Stimulated activated CD8-positive, alpha-beta memory T cell treated with anti-CD3 and anti-CD28 coated beads, Interleukin-4, amount 100 ng/mL, for 24 hours (primary cell): ENCODE results near the gene TECPR1.

Experiments used
- DNase-seq: peaks from one replicate; pipeline ENCODE4 v3.0.0-alpha.2; 2020; ENCODE audit warnings: low read depth

The TECPR1 gene

GRCh38 chr7:98251601-98252424 lies at the start of gene TECPR1:
Gene TECPR1 (minus strand): TSS chr7:98252232. CDS start chr7:98246146, 6,086 bp downstream.
- DNase-seq, result peak; percentile 89

GRCh38 chr7:98300595-98301372 lies 48.8 kb upstream of the TECPR1 start:
- no peak for DNase-seq

- no peak for DNase-seq
Observed at GRCh38 chr7:98297626-98298286, 45.7 kb upstream of the TECPR1 start.

- DNase-seq, result no peak
Observed at GRCh38 chr7:98296833-98297232, 44.8 kb upstream of the TECPR1 start.

- DNase-seq, result no peak
Observed at GRCh38 chr7:98295467-98296192, 43.6 kb upstream of the TECPR1 start.

GRCh38 chr7:98294798-98295382 lies 42.9 kb upstream of the TECPR1 start:
- DNase-seq, result no peak

- DNase-seq, result no peak
Observed at GRCh38 chr7:98294326-98294725, 42.3 kb upstream of the TECPR1 start.

- no peak for DNase-seq
Observed at GRCh38 chr7:98293746-98294145, 41.7 kb upstream of the TECPR1 start.

GRCh38 chr7:98293265-98293664 lies 41.2 kb upstream of the TECPR1 start:
- no peak for DNase-seq

GRCh38 chr7:98291717-98292116 lies 39.7 kb upstream of the TECPR1 start:
- DNase-seq, result no peak

GRCh38 chr7:98289333-98289875 lies 37.4 kb upstream of the TECPR1 start:
- DNase-seq, result no peak

- no peak for DNase-seq
Observed at GRCh38 chr7:98288064-98288823, 36.2 kb upstream of the TECPR1 start.

- no peak for DNase-seq
Observed at GRCh38 chr7:98287486-98287959, 35.5 kb upstream of the TECPR1 start.

- DNase-seq, result no peak
Observed at GRCh38 chr7:98286701-98287485, 34.9 kb upstream of the TECPR1 start.

- no peak for DNase-seq
Observed at GRCh38 chr7:98286093-98286539, 34.1 kb upstream of the TECPR1 start.

GRCh38 chr7:98285157-98286092 lies 33.4 kb upstream of the TECPR1 start:
- DNase-seq, result no peak

GRCh38 chr7:98284335-98285036 lies 32.5 kb upstream of the TECPR1 start:
- DNase-seq, result no peak

GRCh38 chr7:98283887-98284222 lies 31.8 kb upstream of the TECPR1 start:
- no peak for DNase-seq
